Measurements from ENCODE around the gene CHCHD3.

DNA sequence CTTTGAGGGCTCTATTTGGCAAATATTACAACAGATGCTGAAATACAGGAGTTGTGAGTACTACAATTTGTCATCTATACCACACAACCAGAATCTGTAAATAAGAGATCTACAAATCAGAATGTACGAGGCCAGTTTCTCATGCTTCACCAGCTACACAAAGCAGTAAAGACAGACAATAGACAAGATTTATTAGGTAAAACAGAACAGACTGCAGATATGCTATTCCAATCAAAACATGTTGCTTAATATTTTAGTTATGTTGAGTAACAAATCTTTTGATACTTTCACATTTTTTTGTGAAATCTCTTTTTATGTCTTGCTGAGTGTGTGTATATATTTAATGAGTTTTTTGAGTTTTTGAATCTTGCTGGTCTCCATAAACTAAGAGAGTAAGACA lies 109.1 kb downstream of the CHCHD3 start:
- TF ChIP-seq SMC3 (IDR thresholded peaks at IDR 0.05; ENCODE audit: low read depth, low read length) = no peak
- TF ChIP-seq, protein P1, sequence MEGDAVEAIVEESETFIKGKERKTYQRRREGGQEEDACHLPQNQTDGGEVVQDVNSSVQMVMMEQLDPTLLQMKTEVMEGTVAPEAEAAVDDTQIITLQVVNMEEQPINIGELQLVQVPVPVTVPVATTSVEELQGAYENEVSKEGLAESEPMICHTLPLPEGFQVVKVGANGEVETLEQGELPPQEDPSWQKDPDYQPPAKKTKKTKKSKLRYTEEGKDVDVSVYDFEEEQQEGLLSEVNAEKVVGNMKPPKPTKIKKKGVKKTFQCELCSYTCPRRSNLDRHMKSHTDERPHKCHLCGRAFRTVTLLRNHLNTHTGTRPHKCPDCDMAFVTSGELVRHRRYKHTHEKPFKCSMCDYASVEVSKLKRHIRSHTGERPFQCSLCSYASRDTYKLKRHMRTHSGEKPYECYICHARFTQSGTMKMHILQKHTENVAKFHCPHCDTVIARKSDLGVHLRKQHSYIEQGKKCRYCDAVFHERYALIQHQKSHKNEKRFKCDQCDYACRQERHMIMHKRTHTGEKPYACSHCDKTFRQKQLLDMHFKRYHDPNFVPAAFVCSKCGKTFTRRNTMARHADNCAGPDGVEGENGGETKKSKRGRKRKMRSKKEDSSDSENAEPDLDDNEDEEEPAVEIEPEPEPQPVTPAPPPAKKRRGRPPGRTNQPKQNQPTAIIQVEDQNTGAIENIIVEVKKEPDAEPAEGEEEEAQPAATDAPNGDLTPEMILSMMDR (conservative IDR thresholded peaks at IDR 0.05; ENCODE audit: low read depth, low read length) = no peak
- TF ChIP-seq, protein P2, sequence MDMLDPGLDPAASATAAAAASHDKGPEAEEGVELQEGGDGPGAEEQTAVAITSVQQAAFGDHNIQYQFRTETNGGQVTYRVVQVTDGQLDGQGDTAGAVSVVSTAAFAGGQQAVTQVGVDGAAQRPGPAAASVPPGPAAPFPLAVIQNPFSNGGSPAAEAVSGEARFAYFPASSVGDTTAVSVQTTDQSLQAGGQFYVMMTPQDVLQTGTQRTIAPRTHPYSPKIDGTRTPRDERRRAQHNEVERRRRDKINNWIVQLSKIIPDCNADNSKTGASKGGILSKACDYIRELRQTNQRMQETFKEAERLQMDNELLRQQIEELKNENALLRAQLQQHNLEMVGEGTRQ (IDR thresholded peaks at IDR 0.05; ENCODE audit: low read depth, low read length) = no peak
- no peak for TF ChIP-seq RCOR1 (IDR thresholded peaks at IDR 0.05; ENCODE audit: insufficient replicate concordance, low read length)
- no peak for TF ChIP-seq FOS (IDR thresholded peaks at IDR 0.05; ENCODE audit: low read depth, low read length)
- no peak for TF ChIP-seq RAD21 (IDR thresholded peaks at IDR 0.05; ENCODE audit: low read length)
- TF ChIP-seq POLR2A (IDR thresholded peaks at IDR 0.05; ENCODE audit: low read depth, low read length) = no peak
- TF ChIP-seq NFE2L2 (IDR thresholded peaks at IDR 0.05; ENCODE audit: low read depth, low read length) = no peak
- no peak for TF ChIP-seq CEBPB (IDR thresholded peaks at IDR 0.05; ENCODE audit: low read depth, low read length)
- TF ChIP-seq MAFK (IDR thresholded peaks at IDR 0.05; ENCODE audit: low read depth, low read length) = no peak
- TF ChIP-seq BHLHE40 (IDR thresholded peaks at IDR 0.05; ENCODE audit: low read depth, low read length) = no peak
- no peak for TF ChIP-seq MAZ (IDR thresholded peaks at IDR 0.05; ENCODE audit: borderline replicate concordance, low read depth, low read length)
- TF ChIP-seq RFX5 (IDR thresholded peaks at IDR 0.05; ENCODE audit: low read depth, low read length) = no peak
